Mucosa of stomach (tissue), 1 donor: ENCODE results near the gene LRRC1.

Experiments
- H3K27me3 ChIP-seq: one replicate; pipeline ENCODE4 v1.7.0; 2013; ENCODE audit warnings: mild to moderate bottlenecking, low read length; ENCODE audit not compliant: control insufficient read depth, insufficient read depth
- H3K36me3 ChIP-seq: one replicate; pipeline ENCODE4 v1.7.0; 2013; ENCODE audit warnings: low read length; ENCODE audit not compliant: control insufficient read depth, insufficient read depth
- H3K4me1 ChIP-seq: one replicate; pipeline ENCODE4 v1.7.0; 2013; ENCODE audit warnings: mild to moderate bottlenecking, low read length; ENCODE audit not compliant: control insufficient read depth, insufficient read depth
- H3K4me3 ChIP-seq: one replicate; pipeline ENCODE4 v1.7.0; 2013; ENCODE audit warnings: low read length
- H3K9ac ChIP-seq: one replicate; pipeline ENCODE4 v1.7.0; 2013; ENCODE audit warnings: mild to moderate bottlenecking, low read length, moderate library complexity
- H3K9me3 ChIP-seq: one replicate; pipeline ENCODE4 v1.7.0; 2013; ENCODE audit warnings: mild to moderate bottlenecking, low read length, moderate library complexity; ENCODE audit not compliant: control insufficient read depth
- donor health status: Pancreatic carcinoma.

The LRRC1 gene

DNA sequence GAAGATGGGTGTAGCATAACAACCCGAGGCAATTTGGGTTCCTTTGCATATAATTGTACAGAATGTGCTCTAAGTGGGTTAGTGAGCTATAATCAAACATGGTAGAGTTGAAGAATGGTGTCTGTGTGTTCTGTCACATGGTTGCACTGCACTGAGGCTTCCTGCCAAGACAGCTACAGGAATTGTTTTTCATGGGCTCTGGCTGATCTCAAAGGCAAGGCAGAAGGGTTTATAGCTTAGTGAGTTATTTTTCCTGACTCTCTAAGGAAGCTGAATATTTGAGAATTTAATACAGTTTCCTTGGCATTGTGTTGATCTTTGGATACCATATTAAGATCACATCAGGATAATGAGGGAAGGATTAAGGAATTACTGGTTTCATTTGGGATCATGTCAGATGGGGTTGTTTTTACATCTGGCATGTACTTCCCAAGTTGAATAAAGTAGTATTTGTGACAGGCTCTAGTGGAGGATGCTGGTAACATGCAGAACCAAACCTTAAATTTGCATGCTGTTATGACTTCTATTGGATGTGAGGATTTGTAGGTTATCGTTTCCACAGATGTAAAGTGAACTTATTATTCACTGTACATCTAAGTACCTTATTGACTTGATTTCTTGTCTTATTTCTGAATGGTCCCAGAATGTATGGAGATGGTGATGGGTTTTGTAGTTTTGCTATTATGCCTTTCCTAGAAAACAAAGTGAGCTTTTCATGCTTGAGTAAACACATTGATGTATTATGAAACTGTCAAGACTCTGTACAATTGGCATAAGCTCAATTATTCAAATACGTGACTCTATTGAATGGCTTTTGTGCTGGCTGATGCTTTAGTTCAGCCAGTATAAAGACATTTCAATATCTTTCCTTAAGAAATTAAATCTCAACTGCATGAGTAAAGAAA, 43.3 kb downstream of the LRRC1 start:
- H3K4me1 ChIP-seq, result no peaks in the 10 kb centered on the region
- no peak overlapping the region for H3K9ac ChIP-seq
- H3K4me3 ChIP-seq, result no peak overlapping the region
- H3K9me3 ChIP-seq, result no peaks in the 10 kb centered on the region
- no peaks in the 10 kb centered on the region for H3K27me3 ChIP-seq
- no peaks in the 10 kb centered on the region for H3K36me3 ChIP-seq

DNA sequence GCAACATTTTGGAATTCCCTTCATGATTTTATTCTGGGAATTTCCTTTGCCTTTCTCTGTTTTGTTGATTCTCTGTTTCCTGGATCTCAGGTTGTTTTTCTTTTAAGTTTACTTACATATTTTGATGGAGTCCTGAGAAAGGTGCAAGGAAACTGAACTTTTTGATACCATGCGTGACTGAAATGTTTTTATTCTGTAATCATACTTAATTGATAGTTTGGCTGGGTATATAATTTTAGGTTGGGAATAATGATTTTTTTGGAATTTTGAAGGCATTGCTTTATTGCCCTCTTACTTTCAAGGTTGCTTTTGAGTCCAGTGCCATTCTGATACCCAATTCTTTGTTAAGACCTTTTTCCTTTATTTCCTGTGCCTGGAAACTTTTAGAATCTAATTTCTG, 45.2 kb downstream of the LRRC1 start:
- H3K4me1 ChIP-seq, result no peaks in the 10 kb centered on the region

DNA sequence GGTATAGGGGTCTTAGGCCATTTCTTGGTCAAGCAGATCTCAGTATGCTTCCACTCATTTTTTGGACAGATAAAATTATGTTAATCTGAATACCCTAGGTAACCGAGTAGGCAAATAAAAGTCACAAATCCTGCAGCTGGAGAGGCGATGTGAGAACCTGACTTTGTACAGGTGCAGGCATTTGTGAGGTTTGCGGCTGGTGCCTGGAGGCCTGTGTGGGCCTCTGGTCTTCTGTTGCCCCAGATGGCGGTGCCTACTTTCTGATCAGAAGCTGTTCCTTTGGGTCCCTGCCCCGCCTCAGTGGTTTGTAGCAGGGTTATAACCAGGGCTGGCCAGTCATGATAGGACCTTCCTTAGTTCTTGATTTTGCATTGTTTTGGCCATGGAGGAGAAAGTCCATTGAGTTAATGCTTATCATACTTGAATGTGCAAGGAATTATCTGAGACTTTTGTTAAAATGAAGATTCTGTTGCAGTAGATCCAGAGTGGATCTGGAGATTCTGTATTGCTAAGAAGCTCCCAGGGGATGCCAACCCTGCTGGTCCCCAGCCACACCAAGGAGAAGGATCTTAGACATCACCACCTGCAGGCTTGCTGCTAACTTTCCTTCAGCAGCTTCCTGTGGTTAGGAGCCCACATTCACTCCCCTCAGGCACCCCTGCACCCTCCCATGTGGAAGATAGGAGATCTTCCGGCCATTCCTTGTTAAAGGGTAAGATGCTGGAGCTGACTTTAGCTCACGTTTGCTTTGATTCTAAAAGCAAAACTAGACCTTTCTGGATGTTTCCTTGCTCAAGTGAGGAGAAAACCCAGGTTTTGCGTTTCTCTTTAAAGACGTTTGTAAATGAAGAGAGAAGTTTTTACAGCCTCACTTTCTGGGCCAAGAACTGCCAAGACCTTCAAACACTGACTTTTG, 50.7 kb downstream of the LRRC1 start:
- no peak overlapping the region for H3K4me3 ChIP-seq
- no peaks in the 10 kb centered on the region for H3K9me3 ChIP-seq
- H3K4me1 ChIP-seq, result no peaks in the 10 kb centered on the region
- no peaks in the 10 kb centered on the region for H3K27me3 ChIP-seq
- H3K36me3 ChIP-seq, result no peaks in the 10 kb centered on the region
- no peak overlapping the region for H3K9ac ChIP-seq

More for the DNA sequence above, 45.2 kb downstream of the LRRC1 start:
- no peaks in the 10 kb centered on the region for H3K9me3 ChIP-seq
- H3K27me3 ChIP-seq, result no peaks in the 10 kb centered on the region
- H3K36me3 ChIP-seq, result no peaks in the 10 kb centered on the region
- H3K9ac ChIP-seq, result no peak overlapping the region
- no peak overlapping the region for H3K4me3 ChIP-seq

DNA sequence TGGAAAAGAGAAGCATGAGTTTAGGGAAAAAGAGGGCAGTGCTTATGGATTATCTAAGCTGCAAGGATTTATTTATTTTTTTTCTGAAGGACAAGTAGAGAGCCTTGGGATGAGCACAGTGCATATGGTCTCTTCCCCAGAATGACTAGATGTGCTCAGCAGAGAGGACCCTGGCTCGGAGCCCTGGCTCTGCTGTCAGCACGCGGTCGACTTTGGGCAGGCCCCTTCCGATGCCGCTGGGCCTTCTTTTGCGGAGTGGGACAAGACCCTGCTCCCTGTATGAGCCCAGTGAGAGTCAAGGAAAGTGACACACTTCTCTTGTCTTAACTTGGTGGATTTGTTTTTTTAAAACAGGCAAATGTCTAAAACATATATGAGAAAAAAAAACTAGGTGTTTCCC, 51.4 kb downstream of the LRRC1 start:
- Histone ChIP-seq H3K27me3 (no peaks in the 10 kb centered on the region), H3K4me3 (no peak overlapping the region), H3K36me3 (no peaks in the 10 kb centered on the region), H3K4me1 (no peaks in the 10 kb centered on the region), H3K9ac (no peak overlapping the region), H3K9me3 (no peaks in the 10 kb centered on the region)

DNA sequence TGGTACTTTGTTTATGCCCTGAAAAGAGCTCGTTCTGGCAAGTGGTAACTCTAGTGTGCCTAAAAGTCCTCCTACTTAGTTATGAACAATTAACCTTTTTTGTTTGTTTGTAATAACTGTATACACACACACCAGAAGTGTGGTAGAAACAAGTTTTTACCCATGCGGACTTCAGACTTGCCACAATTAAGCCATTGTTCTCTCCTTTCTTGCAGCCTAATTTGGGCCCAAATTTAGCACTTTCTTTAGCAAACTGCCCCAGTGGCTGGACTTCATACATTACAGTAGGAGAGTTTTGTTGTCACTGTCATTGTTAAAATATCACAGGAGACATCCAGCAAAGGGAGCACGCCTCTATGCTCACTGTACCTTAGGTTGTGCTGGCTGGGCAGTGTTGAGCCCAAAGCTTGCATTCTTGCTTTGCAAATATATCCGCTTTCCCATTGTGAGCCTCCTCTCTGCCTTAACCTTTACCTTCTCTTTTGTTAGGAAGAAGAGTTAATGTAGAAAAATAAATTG, 53.0 kb downstream of the LRRC1 start:
- Histone ChIP-seq H3K36me3 (no peaks in the 10 kb centered on the region), H3K4me3 (no peak overlapping the region), H3K9me3 (no peaks in the 10 kb centered on the region), H3K27me3 (no peaks in the 10 kb centered on the region), H3K9ac (no peak overlapping the region), H3K4me1 (no peaks in the 10 kb centered on the region)

DNA sequence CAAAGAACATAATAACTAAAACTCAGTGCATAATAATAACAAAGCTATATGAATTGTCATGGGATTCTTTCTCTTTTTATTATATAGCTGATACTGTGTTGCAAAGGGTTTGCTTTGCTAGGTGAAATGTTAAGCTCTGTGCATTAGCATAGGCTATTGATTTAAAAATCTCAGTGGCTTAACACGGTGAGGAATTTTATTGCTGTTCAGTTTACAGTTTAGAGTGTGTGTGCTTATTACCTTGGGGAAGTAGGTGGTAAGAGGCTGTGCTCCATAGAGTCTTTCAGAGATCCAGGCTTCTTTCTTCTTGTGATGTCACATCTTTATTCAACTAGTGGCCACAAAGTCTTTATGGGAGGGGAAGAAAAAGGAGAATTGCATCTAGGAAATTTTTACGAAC, 55.7 kb downstream of the LRRC1 start:
- H3K4me3 ChIP-seq, result no peak overlapping the region
- no peaks in the 10 kb centered on the region for H3K27me3 ChIP-seq
- no peak overlapping the region for H3K9ac ChIP-seq
- H3K36me3 ChIP-seq, result no peaks in the 10 kb centered on the region
- H3K9me3 ChIP-seq, result no peaks in the 10 kb centered on the region
- peaks cover 17% of the 10 kb centered on the region for H3K4me1 ChIP-seq

DNA sequence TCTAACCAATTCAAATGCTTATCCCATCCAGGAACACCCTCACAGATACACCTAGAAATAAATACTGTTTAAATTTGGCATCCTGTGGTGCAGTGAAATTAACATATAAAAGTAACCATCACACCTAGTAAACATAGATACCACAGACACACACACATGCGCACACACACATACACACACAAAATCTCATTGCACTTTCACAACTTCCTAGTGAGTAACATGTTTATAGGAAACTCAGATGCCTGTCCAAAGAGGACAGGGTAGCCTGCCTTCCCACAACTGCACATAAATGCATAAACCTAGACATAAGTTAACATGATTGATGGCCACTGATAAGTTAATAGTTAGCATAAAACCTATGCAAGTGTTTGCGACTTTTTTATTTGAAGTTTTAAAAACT, 56.8 kb downstream of the LRRC1 start:
- Histone ChIP-seq H3K4me1 (peaks cover 27% of the 10 kb centered on the region), H3K27me3 (no peaks in the 10 kb centered on the region), H3K4me3 (no peak overlapping the region), H3K36me3 (no peaks in the 10 kb centered on the region), H3K9ac (no peak overlapping the region), H3K9me3 (no peaks in the 10 kb centered on the region)

DNA sequence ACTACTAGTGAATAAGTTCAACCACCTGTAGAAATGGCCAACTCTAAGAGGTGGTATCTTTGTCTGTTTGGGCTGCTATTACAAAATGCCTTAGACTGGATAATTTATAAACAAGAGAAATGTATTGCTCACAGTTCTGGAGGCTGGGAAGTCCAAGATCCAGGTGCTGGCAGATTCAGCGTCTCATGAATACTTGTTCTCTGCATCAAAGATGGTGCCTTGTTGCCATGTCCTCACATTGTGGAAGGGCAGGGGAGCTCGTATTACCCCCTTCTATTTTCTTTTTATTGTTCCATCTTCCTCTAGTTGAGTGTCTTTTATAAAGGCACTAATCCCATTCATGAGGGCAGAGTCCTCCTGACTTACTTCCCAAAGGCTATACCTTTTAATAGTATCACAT, 58.0 kb downstream of the LRRC1 start:
- Histone ChIP-seq H3K27me3 (no peaks in the 10 kb centered on the region), H3K4me3 (no peak overlapping the region)

DNA sequence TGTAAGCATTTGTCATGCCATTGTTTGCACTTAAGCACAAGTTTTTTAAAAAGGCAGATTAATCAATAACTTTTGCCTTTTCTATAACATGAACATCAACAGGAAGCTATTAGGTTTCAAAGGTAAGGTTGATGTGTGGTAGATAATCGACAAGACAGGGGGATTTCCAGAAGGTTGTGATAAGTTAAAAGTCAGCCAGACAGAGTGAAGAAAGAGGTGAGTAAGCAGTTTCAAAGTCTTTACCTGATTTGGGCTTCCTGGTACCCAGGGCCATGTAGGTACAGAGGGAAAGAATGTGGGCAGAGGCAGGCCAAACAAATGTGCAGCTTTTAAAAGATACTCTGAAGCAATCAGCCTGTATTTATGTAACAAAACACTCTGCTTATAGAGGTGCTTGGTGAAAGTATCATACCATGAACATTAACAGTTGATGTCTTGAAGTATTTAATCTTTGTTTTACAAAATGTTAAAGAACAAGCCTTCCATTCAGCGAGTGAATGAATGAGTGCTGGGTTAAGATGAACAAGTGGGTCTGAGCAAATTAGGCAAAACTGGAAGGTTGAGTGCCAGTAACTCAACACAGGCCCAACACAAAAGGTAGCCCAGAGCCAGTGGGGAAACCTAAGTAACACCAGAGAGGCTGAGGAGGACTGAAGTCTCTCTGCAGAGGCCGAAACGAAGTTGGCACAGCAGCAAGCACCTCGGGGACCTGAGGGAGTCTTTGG, 60.2 kb downstream of the LRRC1 start:
- H3K4me3 ChIP-seq, result no peak overlapping the region
- no peaks in the 10 kb centered on the region for H3K27me3 ChIP-seq
- no peaks in the 10 kb centered on the region for H3K9me3 ChIP-seq
- no peaks in the 10 kb centered on the region for H3K36me3 ChIP-seq
- no peak overlapping the region for H3K9ac ChIP-seq
- H3K4me1 ChIP-seq, result peaks cover 46% of the 10 kb centered on the region

More for the DNA sequence above, 58.0 kb downstream of the LRRC1 start:
- no peak overlapping the region for H3K9ac ChIP-seq
- no peaks in the 10 kb centered on the region for H3K36me3 ChIP-seq
- H3K9me3 ChIP-seq, result no peaks in the 10 kb centered on the region
- H3K4me1 ChIP-seq, result peaks cover 39% of the 10 kb centered on the region

DNA sequence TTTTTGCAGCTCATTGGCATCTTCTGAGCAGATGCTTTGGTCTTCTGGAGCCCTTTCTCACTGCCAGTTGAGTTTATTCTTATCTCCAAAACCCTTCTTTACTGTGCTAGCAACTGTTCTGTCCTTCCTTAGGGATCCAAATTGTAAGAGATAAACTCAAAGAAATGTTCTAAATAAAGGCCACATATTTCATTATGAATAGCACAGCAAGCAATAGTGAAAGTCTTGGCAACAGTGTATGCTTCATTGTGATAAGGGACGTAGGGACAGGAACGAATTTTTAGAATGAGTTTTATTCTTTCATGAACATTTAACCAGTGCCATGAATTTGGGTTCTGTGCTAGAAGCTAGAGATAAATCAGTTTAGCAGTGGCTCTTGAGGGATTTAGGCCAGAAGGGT, 61.1 kb downstream of the LRRC1 start:
- H3K27me3 ChIP-seq, result no peaks in the 10 kb centered on the region
- peaks cover 46% of the 10 kb centered on the region for H3K4me1 ChIP-seq
- no peaks in the 10 kb centered on the region for H3K36me3 ChIP-seq
- H3K9me3 ChIP-seq, result no peaks in the 10 kb centered on the region
- no peak overlapping the region for H3K9ac ChIP-seq
- no peak overlapping the region for H3K4me3 ChIP-seq

DNA sequence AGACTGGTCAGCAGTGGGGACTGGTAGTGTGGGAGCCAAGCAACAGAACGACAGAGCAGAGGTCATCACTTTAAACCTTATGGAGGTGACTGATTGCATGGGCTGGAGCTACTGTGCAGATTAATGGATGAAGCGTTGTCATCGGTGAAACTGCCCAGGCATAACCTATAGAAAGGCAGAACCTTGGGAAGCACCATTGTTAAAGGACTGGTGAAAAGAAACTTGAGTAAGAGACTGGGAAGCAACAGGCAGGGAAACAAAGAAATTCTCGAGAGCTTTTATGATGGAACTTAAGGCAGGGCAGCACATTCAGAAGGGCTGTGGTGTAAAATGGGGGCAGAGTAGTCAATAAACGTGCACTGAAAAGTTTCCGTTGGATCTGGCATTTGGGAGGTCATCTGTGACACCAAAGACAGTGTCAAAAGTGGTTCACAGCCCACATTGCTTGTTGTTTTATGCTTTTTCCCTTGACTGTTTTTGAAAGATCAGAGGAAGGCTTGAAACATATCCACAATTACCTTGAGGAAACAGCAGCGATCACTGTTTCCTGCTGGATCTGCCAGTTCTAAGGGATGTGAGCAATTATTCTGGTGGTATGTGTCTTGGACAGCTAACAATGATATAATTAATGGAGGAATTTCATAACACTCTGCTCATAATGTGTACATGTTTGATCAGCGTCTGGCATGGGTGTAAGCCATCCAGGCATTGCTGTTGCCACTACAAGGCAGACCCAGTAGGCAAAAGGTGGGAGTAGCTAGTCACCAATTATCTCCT, 62.7 kb downstream of the LRRC1 start:
- Histone ChIP-seq H3K4me1 (peaks cover 46% of the 10 kb centered on the region), H3K9ac (no peak overlapping the region), H3K9me3 (no peaks in the 10 kb centered on the region), H3K36me3 (no peaks in the 10 kb centered on the region), H3K4me3 (no peak overlapping the region), H3K27me3 (no peaks in the 10 kb centered on the region)
